Endothelial cell of umbilical vein (primary cell): ENCODE results near the gene HNRNPC. TPM values are rescaled to one million over a fixed set of nuclear protein-coding genes. Genes with fewer than 3 reads are reported as not detected.

Experiments
- BruUV-seq: library from RNA; stranded (reverse); fragments of 400-500 nt; replicated peaks from 2 replicates; lab custom pipeline; 2021; lab: Mats Ljungman, UMichigan
- CTCF ChIA-PET: fragments of 300-600, 350-600 bp; sonication (Branson Sonifier 250); formaldehyde crosslinking; loops from one replicate; lab custom pipeline; 2021; ENCODE audit warnings: antibody characterized with exemption, inconsistent platforms; lab: Charles Lee
- POLR2A ChIA-PET: fragments of 300-600, 350-600 bp; sonication (Branson Sonifier 250); formaldehyde crosslinking; loops from one replicate; lab custom pipeline; 2021; ENCODE audit warnings: antibody characterized with exemption, inconsistent platforms; lab: Charles Lee
- DNase-seq: peaks from one replicate; pipeline ENCODE4 v3.0.0-alpha.2; 2011; ENCODE audit warnings: low read depth, low spot score
- FAIRE-seq: peaks from 2 replicates; lab custom pipeline; 2011; peaks lifted over from hg19 to GRCh38; lab: Jason Lieb, UNC
- H2AFZ ChIP-seq: 2 replicates; pipeline ENCODE4 v1.6.0; 2012; ENCODE audit warnings: low read depth, low read length, control low read depth, inconsistent platforms
- H3K27ac ChIP-seq: 2 replicates; pipeline ENCODE4 v1.5.1; 2011; ENCODE audit warnings: low read depth, mild to moderate bottlenecking, control low read depth, low read length, moderate library complexity; ENCODE audit not compliant: insufficient read depth
- H3K27me3 ChIP-seq, 2 experiments: 2 replicates each; pipeline versions ENCODE4 v1.6.0 to v1.6.1; 2011; ENCODE audit warnings: low read length in 2 of 2, mixed read lengths in 1 of 2; ENCODE audit not compliant: control insufficient read depth in 2 of 2, insufficient read depth in 2 of 2
- H3K36me3 ChIP-seq, 2 experiments: 2 replicates in 1 of 2; 3 replicates in 1 of 2; pipeline ENCODE4 v1.5.1; 2011; ENCODE audit warnings: low read length in 2 of 2, mild to moderate bottlenecking in 1 of 2, moderate library complexity in 1 of 2; ENCODE audit not compliant: control insufficient read depth in 2 of 2, insufficient read depth in 2 of 2; ENCODE audit errors: extremely low read depth in 1 of 2
- H3K4me1 ChIP-seq: 3 replicates; pipeline ENCODE4 v1.5.1; 2011; ENCODE audit warnings: mild to moderate bottlenecking, low read length; ENCODE audit not compliant: control insufficient read depth, insufficient read depth; ENCODE audit errors: extremely low read depth
- H3K4me2 ChIP-seq: 2 replicates; pipeline ENCODE4 v1.6.1; 2011; ENCODE audit warnings: low read length, control low read depth, mixed read lengths; ENCODE audit not compliant: insufficient read depth
- H3K4me3 ChIP-seq, 3 experiments: fragments of 200-600 bp in 1 of 3; sonication (generic), shearing (Covaris generic) in 1 of 3; replicated peaks in 1 of 3; 2 replicates each; pipeline ENCODE4 v1.5.1; 2011 to 2016; ENCODE audit warnings: control low read depth in 3 of 3, low read length in 3 of 3, mild to moderate bottlenecking in 2 of 3, inconsistent platforms in 1 of 3, low read depth in 1 of 3, moderate library complexity in 1 of 3; ENCODE audit not compliant: insufficient read depth in 1 of 3
- H3K79me2 ChIP-seq: 2 replicates; pipeline ENCODE4 v1.6.0; 2012; ENCODE audit warnings: low read length, inconsistent platforms; ENCODE audit not compliant: control insufficient read depth, insufficient read depth
- H3K9ac ChIP-seq: replicated peaks from 2 replicates; pipeline ENCODE3; 2011; ENCODE audit warnings: low read length, control low read depth; ENCODE audit not compliant: insufficient read depth; ENCODE audit errors: extremely low read depth
- H3K9me1 ChIP-seq: replicated peaks from 3 replicates; pipeline ENCODE4 v1.6.0; 2011; ENCODE audit warnings: mild to moderate bottlenecking, low read length; ENCODE audit not compliant: control insufficient read depth, insufficient read depth; ENCODE audit errors: extremely low read depth
- H3K9me3 ChIP-seq: replicated peaks from 2 replicates; pipeline ENCODE4 v1.5.1; 2012; ENCODE audit warnings: low read length, inconsistent platforms; ENCODE audit not compliant: control insufficient read depth, insufficient read depth
- H4K20me1 ChIP-seq: replicated peaks from 2 replicates; pipeline ENCODE3; 2011; ENCODE audit warnings: mild to moderate bottlenecking, low read length; ENCODE audit not compliant: control insufficient read depth, insufficient read depth; ENCODE audit errors: extremely low read depth
- EZH2 ChIP-seq: IDR thresholded peaks from 2 replicates; pipeline ENCODE4 v1.6.1; 2012; ENCODE audit warnings: borderline replicate concordance, low read depth, mild to moderate bottlenecking, moderate library complexity, low read length, inconsistent platforms; ENCODE audit not compliant: severe bottlenecking
- FOS ChIP-seq: IDR thresholded peaks from 2 replicates; pipeline ENCODE4 v1.6.1; 2011; ENCODE audit warnings: mild to moderate bottlenecking, low read length, moderate library complexity, borderline replicate concordance; ENCODE audit not compliant: insufficient read depth
- GATA2 ChIP-seq: IDR thresholded peaks from 2 replicates; pipeline ENCODE4 v1.7.0; 2011; ENCODE audit warnings: low read depth, mild to moderate bottlenecking, moderate library complexity, mixed read lengths, low read length; ENCODE audit not compliant: insufficient read length, insufficient read depth
- JUN ChIP-seq: IDR thresholded peaks from 2 replicates; pipeline ENCODE4 v1.6.1; 2011; ENCODE audit warnings: borderline replicate concordance, low read depth; ENCODE audit not compliant: insufficient read length, insufficient read depth
- MYC ChIP-seq: IDR thresholded peaks from one replicate; pipeline ENCODE4 v1.6.1; 2011; ENCODE audit warnings: mild to moderate bottlenecking, low read depth, low read length
- POLR2A ChIP-seq: IDR thresholded peaks from 2 replicates; pipeline ENCODE4 v1.6.1; 2012; ENCODE audit warnings: low read depth, mild to moderate bottlenecking, control low read depth, low read length
- dilution Hi-C: fragments of 300-500 bp; cut with MboI; formaldehyde crosslinking; loops from one replicate; pipeline ENCODE4 v1.15.0; 2019; ENCODE audit warnings: low sequenced_read_pairs; ENCODE audit not compliant: extremely low pct_ligation_motif_present
- intact Hi-C: fragments of 100-400 bp; cut with micrococcal nuclease; formaldehyde crosslinking; loops from one replicate; pipeline ENCODE4 v1.10.0; 2022
- polyA plus RNA-seq, 4 experiments: library from polyadenylated mRNA; depleted of rRNA in 3 of 4; stranded (reverse) in 3 of 4; unstranded in 1 of 4; fragments of >200 nt; gene quantifications; 2 replicates each; pipeline versions ENCODE4 v1.2.1 to v1.2.3, GENCODE V29; 2011 to 2012; ENCODE audit warnings: missing spikeins in 1 of 4
- total RNA-seq: library from RNA; stranded (reverse); gene quantifications from 2 replicates; pipeline ENCODE4 v1.2.3, GENCODE V29; 2021
- TF ChIP-seq, protein P1 (sequence below), 2 donors: IDR thresholded peaks; 1 replicate in 1 of 2; 2 replicates in 1 of 2; pipeline ENCODE4 v1.5.1; 2011; ENCODE audit warnings: low read length in 2 of 2, mild to moderate bottlenecking in 2 of 2, moderate library complexity in 2 of 2, control low read depth in 1 of 2, inconsistent platforms in 1 of 2, low read depth in 1 of 2; ENCODE audit not compliant: insufficient read depth in 1 of 2; ENCODE audit errors: extremely low read depth in 1 of 2
- TF ChIP-seq, protein P2 (sequence below): IDR thresholded peaks from 2 replicates; pipeline ENCODE4 v1.6.1; 2011; ENCODE audit not compliant: insufficient read depth, insufficient read length

The HNRNPC gene
- total and polyA plus RNA-seq, 2 donors (not counting 3 experiments of a cell fraction or from before 2014, with no cell fraction given), result 531 to 674 TPM

DNA sequence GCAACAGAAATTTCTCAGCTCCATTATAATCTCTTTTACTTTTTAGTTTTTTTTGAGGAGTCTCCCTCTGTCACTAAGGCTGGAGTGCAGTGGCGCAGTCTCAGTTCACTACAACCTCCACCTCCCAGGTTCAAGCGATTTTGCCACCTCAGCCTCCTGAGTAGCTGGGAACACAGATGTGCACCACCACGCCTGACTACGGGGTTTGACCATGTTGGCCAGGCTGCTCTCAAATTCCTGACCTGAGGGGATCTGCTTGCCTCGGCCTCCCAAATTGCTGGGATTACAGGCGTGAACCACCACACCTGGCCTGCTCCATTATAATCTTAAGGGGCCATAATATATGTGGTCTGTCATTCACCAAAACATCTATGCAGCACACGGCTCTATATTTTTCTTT lies 23.4 kb downstream of the HNRNPC start:
- H3K79me2 ChIP-seq, result peaks cover 100% of the 10 kb centered on the region
- H3K27me3 ChIP-seq, result no peaks in the 10 kb centered on the region
- TF ChIP-seq MYC (no peak), EZH2 (no peak), JUN (no peak), POLR2A (no peak), GATA2 (no peak), FOS (no peak)
- TF ChIP-seq, protein P1, sequence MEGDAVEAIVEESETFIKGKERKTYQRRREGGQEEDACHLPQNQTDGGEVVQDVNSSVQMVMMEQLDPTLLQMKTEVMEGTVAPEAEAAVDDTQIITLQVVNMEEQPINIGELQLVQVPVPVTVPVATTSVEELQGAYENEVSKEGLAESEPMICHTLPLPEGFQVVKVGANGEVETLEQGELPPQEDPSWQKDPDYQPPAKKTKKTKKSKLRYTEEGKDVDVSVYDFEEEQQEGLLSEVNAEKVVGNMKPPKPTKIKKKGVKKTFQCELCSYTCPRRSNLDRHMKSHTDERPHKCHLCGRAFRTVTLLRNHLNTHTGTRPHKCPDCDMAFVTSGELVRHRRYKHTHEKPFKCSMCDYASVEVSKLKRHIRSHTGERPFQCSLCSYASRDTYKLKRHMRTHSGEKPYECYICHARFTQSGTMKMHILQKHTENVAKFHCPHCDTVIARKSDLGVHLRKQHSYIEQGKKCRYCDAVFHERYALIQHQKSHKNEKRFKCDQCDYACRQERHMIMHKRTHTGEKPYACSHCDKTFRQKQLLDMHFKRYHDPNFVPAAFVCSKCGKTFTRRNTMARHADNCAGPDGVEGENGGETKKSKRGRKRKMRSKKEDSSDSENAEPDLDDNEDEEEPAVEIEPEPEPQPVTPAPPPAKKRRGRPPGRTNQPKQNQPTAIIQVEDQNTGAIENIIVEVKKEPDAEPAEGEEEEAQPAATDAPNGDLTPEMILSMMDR (IDR thresholded peaks at IDR 0.05; ENCODE audit: extremely low read depth in 1 of 2, insufficient read depth in 1 of 2, low read depth in 1 of 2, low read length in 2 of 2), result no peak
- TF ChIP-seq, protein P2, sequence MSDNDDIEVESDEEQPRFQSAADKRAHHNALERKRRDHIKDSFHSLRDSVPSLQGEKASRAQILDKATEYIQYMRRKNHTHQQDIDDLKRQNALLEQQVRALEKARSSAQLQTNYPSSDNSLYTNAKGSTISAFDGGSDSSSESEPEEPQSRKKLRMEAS, result no peak
- H3K4me1 ChIP-seq, result peaks cover 15% of the 10 kb centered on the region
- DNase-seq (no peak), FAIRE-seq (no peak)
- no peaks in the 10 kb centered on the region for H3K9me1 ChIP-seq
- BruUV-seq, result no TSS peak
- no peak overlapping the region for H3K9ac ChIP-seq
- ChIA-PET POLR2A (no interaction called here), CTCF (interaction anchor here (0.9 to 1.5 kb wide), 2 partner anchors 10 to 14 kb away, joined by 3 read pairs; no protein-coding TSS in a partner anchor)
- no peak overlapping the region for H3K4me3 ChIP-seq
- H2AFZ ChIP-seq, result no peak overlapping the region
- peaks cover 10 to 20% of the 10 kb centered on the region in 2 experiments for H3K36me3 ChIP-seq
- H4K20me1 ChIP-seq, result peaks cover 42% of the 10 kb centered on the region
- no peak overlapping the region for H3K27ac ChIP-seq
- no peaks in the 10 kb centered on the region for H3K9me3 ChIP-seq
- dilution Hi-C loops (no loop called here), intact Hi-C loops (no loop called here)
- H3K4me2 ChIP-seq, result no peak overlapping the region
